Central memory CD4-positive, alpha-beta T cell (primary cell): Measurements from ENCODE around the gene GABARAP.

ENCODE experiments used
- DNase-seq: peaks from one replicate; pipeline ENCODE4 v3.0.0; 2022
- total RNA-seq, 3 experiments: gene quantifications; one replicate each; lab custom pipeline; 2026; lab: John Stamatoyannopoulos, UW

GABARAP gene
- total RNA-seq = 3.1 to 12.9 (median 5.0) reads per million in 3 experiments

DNA sequence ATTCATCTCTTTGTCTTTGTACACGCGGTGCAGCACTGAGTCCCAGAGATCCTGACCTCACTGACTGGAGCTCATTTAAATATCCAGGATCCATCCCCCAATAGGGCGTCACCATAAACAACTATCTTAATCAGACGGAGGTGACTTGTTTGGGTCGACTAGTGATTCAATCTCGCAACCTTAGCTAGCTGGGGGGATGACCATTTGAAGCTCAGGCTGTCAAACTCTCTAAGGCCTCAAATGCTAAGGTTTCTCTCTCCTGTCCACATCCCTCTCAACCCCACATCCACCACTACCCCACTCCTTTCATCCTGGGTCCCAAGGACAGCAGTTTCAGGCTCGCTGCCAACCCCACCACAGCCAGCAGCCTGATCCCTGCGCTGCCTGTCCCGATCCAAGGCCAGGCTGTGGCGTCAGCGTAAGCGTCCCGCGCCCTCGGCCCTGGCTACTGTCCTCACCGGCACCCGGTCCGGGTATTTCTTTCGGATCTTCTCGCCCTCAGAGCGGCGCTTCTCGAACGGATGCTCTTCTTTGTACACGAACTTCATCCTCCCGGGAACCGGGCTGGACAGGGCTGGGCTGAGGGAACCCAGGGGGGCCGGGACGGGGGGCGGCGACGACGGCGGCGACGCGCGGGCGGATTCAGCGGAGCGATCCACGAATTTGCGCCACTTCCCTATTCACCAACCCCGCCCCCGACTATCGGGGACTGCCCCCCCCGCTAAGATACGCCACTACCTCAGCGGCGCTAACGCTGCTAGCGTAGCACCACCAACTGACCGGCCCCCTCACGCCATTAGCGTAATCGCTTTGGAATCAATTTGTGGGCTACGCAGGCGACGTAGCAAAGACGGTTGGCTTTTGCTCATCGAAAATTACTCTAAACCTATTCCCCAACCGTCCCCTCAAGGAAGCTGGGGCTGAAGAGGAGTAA is at the start of gene GABARAP:
Gene GABARAP (minus strand): TSS at position 667 of the 934 bp plus-strand sequence. CDS start 119 bp downstream, at position 548.
- peak; percentile 85 for DNase-seq

DNA sequence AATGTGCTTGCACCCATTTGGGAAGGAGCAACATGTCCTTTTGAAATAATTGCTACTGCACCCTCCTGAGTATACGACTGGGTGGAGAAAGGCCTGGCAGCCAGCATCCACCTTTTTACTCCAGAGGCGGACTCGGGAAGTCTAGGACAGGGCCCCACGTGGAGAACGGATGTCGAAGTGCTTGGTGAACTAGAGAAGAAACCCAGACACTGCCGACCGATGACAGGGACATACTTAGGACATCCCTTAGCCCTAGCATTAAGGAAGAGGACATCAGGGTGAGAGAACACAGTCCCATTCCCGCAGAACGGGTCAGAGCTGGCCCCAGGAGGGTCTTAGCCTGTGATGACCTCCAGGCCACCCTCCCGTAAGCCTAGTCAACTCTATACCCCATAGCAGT is 48.4 kb upstream of the GABARAP start:
- DNase-seq = no peak

DNA sequence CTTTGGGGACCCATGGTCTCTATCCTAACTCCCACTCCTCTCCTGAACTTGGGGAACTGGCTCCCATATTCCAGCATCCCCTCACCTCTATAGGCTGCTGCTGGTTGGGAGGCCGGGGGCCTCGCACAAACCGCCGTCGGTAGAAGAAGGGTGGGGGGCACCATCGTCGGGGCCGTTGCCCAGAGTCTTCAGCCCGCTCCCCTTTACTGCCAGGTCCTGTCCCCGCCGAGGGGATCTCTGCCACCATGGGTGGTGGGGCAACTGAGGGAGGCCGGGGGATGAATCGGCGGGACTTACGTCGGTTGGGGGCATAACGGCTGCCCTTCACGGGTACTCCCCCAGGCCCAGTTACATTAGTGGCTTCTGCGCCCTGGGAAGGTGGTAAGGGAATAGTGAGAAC is 47.9 kb upstream of the GABARAP start:
- no peak for DNase-seq

DNA sequence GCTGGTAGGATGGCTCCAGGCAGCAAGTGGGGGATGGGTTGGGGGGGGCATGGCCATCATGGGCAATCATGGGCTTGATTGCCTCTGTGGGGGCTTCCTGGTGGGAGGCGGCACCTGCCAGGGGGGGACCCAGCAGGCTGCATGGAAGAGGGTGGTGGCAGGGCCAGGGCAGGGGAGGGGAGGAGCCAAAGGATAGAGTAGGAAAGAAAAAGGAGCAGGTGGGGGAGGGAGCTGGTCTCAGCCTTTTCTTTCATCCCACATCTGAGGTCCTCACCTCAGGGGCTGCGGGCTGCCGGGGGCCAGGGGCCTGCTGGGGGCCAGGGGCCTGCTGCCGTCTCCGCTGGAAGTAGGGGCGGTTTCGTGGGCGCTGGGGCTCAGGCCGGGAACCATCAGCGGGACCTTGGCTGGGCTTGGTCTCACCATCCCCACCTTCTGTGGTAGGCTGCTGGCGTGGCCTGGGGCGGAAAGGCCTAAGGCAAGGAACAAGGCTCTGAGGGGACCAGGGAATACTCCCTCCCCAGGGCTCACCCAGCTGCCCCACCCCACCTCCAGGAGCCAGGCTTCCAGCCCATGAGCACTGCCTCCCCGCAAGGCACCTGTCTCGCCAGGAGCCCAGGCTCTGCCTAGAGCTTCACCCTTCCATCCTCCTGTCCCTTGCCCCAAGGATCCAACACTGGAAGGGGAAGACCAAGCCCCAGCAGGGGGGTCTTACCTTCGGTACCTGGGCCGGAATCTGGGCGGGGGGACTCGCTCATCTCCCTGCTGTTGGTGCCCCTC is 47.2 kb upstream of the GABARAP start:
- DNase-seq = no peak

DNA sequence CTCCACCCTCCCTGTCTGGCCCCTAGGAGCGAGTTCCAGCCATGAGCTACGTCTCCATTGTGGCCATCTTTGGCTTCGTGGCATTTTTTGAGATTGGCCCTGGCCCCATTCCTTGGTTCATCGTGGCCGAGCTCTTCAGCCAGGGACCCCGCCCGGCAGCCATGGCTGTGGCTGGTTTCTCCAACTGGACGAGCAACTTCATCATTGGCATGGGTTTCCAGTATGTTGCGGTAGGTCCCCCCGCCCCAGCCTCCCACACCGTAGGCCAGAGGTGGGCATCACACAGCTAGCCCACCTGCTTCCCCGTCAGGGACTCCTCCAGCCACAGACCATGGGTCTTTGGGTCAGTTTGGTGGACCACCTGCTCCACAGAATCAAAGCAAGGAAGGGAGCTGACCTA is 43.4 kb upstream of the GABARAP start:
- no peak for DNase-seq

DNA sequence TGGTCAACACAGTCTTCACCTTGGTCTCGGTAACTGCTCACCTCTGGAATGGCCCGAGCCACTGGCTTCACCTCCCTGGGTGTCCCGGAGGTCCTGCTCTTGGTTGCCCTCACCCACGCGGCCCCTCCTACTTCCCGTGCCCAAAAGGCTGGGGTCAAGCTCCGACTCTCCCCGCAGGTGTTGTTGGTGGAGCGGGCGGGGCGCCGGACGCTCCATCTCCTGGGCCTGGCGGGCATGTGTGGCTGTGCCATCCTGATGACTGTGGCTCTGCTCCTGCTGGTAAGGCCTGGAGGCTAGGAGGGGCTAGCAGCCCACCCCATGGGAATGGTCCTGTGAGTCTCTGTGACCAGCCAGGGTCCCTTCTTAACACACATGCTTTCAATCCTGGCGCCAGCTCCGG is 42.7 kb upstream of the GABARAP start:
- DNase-seq = no peak

DNA sequence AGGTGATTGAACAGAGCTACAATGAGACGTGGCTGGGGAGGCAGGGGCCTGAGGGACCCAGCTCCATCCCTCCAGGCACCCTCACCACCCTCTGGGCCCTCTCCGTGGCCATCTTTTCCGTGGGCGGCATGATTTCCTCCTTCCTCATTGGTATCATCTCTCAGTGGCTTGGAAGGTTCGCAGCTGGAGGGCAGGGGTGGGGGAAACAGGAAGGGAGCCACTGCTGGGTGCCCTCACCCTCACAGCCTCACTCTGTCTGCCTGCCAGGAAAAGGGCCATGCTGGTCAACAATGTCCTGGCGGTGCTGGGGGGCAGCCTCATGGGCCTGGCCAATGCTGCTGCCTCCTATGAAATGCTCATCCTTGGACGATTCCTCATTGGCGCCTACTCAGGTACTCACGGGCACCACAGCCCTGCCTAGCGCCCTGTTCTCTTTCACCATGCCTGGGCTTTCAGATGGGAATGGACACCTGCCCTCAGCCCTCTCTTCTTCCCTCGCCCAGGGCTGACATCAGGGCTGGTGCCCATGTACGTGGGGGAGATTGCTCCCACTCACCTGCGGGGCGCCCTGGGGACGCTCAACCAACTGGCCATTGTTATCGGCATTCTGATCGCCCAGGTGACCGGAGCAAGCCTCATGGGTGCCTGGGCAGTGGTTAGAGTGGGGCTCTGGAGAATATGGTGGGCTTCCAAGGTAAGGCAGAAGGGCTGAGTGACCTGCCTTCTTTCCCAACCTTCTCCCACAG is 41.4 kb upstream of the GABARAP start:
- DNase-seq = no peak

DNA sequence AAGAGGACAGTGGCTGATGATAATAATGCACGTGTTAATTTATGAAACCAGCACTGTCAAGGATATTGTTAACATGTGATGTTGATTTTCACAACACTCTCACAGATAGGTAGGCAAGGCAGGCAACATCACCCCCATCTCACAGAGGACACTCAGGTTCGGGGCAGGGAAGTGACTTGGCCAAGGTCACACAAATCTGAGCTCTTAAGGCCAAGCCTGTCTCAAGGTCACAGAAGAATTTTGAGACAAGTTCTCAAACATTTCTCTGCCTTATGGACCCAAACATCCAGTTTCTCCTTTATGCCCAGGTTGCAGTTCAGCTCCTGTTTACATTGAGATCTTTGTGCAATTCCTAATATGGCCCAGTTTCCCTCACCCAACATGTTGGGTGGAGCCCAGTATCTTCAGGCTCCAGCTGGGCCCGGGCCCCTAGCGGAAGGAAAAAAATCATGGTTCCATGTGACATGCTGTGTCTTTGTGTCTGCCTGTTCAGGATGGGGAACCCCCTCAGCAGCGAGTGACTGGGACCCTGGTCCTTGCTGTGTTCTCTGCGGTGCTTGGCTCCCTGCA is 40.6 kb upstream of the GABARAP start:
- no peak for DNase-seq

DNA sequence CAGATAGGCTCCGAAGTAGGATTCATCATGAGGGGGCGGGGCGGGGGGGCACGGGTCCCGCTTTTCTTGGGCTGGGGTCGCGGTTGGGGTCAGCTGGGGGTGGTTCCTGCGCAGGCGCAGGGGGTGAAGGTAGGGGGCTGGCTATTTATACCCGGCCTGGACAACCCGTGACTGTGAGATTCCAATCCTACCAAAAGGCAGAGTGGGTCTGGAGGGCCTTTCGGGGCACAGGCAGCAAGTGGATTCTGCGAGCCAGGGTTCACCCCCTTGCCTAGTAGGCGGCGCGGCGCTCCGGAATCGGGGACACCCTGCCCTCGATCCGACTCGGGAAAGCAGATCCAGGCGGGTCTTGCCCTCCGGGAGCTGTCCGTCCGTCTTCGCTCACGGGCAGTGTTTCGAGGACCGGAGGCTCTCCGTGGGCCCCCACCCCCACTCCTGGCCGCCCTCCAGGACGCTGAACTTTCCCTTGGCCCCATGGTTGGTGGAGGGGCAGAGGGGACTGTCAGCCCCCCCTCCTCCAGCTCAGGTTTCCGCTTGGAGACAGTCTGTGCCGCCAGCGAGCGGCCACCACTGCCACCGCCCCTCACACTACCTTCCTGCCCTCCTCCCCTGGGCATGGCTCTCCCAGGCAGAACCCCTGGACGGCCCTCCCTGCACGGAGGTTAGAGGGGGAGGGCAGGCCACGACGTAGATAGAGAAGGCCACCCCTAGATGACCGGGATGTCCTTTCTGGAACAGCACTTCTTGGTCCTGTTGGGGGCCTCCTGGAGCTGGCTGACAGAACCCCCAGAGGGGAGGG is 39.9 kb upstream of the GABARAP start:
- DNase-seq = no peak

DNA sequence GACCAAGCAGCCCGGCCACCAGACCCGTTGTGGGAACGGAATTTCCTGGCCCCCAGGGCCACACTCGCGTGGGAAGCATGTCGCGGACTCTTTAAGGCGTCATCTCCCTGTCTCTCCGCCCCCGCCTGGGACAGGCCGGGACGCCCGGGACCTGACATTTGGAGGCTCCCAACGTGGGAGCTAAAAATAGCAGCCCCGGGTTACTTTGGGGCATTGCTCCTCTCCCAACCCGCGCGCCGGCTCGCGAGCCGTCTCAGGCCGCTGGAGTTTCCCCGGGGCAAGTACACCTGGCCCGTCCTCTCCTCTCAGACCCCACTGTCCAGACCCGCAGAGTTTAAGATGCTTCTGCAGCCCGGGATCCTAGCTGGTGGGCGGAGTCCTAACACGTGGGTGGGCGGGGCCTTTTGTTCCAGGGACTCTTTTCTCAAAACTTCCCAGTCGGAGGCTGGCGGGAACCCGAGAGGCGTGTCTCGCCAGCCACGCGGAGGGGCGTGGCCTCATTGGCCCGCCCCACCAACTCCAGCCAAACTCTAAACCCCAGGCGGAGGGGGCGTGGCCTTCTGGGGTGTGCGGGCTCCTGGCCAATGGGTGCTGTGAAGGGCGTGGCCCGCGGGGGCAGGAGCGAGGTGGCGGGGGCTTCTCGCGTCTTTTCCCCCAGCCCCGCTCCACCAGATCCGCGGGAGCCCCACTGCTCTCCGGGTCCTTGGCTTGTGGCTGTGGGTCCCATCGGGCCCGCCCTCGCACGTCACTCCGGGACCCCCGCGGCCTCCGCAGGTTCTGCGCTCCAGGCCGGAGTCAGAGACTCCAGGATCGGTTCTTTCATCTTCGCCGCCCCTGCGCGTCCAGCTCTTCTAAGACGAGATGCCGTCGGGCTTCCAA is 39.1 kb upstream of the GABARAP start, which contains the start of gene SLC2A4:
Gene SLC2A4 (plus strand): TSS at position 645 of the 879 bp plus-strand sequence. CDS start 217 bp downstream, at position 862.
- DNase-seq = peak; percentile 65

DNA sequence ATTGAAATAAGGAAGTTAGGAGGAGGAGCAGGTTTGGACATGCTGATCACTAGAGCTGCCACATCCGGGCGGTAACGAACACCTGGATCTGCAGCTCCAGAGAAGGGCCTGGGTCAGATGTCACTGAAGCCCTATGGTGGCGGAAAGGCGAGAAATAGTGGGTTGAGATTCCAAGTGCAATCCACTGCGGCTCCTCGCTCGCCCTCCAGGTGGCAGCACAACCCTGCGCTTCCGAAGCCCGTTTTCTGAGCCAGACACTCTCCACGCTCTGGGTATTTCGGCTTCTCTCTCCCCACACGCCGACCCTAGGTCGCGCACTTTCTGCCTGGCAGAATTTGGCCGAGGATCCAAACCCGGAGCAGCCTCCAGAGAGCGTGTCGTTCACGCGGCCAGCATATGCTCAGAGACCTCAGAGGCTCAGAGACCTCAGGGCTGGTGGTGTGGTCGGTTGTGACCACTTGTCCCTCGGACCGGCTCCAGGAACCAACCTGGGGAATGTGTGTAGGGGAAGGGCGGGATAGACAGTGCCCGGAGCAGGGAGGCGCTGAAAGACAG is 38.3 kb upstream of the GABARAP start:
- DNase-seq = peak; percentile 81

DNA sequence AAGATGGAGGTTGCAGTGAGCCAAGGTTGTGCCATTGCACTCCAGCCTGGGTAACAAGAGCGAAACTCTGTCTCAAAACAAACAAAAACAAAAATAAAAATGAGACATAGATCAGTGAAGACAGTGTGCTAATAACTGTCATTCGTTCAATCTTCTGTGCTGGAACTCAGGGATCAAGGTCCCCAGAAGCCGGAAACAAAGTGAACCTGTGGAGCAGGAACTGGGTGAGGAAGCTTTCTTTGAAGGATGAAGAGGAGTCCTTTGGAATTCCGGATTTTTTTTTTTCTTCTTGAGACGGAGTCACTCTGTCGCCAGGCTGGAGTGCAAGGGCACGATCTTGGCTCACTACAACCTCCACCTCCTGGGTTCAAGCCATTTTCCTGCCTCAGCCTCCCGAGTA is 37.2 kb upstream of the GABARAP start:
- no peak for DNase-seq

DNA sequence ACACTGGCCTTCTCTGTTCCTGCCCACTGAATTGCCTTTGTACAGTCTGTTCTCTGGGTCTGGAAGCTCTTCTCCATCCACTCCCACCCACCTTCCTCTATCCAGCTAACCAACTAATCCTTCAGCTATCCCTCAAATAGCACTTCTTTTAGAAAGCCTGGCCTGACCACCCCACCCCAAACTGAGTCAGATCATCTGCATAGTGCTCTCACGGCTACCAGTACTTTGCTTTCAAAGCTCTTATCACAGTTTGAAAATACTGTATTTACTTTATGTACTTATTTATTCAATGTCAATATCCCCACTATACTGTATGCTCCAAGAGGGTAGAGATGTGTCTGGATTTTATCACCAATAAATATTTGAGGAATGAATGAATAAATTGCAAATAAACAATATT is 24.5 kb upstream of the GABARAP start:
- DNase-seq = no peak

DNA sequence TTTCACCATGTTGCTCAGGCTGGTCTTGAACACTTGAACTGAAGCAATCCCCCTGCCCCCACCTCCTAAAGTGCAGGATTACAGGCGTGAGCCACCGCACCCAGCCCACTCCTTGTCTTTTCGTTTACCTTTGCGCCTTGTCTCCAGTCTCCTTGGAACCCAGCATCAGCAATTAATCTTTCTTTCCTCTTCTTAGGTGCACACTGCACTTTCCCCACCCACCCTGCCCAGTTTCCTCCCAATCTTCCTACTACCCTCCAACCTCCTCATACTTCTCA is 21.5 kb upstream of the GABARAP start:
- DNase-seq = no peak

DNA sequence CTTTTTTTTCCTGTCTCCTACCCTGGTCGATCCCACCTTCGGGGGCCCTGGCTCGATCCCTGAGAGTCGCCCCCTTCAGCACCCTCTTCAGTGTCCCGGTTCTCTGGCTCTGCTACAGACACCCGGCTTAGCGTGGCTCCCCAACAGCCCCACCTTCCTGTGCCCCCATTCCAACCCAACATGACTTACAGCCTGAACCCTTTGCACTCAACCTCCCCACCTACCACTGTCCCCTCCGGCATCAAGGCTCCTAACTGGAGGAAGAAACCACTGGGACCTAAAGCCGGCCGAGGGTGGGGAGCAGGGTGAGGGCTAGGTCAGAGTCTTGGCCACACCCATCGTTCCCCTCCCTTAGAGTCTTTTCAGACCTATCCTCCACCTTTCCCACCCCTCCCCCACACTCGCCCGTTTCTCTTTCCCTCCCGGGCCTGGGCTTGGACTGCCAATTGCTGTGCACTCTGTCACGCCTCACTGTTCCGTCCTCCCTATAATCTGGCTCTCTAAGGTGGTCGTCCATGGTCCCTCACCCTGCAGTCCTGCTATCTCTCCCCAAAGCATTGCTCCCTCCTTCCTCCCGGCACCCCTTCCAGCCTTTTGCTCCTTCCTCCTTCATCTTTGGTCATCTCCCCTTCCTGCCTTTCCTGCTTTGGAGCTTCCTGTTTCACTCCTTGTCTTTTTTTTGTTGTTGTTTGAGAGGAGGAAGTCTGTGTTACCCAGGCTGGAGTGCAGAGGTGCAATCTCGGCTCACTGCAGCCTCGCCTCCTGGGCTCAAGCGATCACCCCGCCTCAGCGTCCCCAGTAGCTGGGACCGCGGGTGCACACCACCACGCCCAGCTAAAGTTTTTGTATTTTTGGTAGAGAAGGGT is 20.9 kb upstream of the GABARAP start:
- DNase-seq = no peak

DNA sequence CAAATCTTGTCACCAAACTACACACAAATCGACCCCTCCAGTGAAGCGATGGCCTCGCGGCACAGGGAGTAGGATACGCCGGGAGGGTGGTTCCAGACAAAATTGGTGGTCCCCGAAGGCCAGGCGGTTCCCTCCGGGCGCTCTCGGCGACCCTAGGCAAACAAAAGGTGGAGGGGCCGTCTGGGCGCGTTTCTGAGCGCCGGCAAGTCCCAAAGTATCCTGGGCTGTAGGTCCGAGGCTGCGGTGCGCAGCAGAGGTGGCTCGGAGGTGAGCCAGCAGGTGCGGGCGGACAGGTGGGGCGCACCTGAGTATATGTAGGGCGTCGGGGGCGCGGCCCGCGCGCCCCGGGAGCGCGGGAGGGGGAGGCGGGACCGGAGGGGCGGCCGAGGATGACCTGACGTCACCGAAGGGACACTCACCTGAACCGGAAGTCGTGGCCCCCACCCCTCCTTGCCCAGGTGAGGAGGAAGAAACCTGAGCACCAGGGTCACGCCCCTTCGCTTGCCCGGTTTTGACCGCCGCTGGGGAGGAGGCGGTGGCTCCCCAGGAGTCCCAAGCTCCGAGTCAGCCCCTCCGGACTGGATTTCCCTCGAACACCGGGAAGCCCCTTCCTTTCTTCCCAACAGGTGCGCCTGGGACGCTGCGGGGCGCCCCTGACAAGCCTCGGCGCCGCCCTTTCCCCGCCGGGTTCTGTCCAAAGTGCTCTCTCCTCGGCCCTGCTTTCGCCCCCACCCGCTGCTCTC is 20.1 kb upstream of the GABARAP start, which contains the start of gene CLDN7:
Gene CLDN7 (minus strand): TSS at position 287 of the 743 bp plus-strand sequence. CDS start 435 bp downstream, outside the sequence.
- DNase-seq = no peak

DNA sequence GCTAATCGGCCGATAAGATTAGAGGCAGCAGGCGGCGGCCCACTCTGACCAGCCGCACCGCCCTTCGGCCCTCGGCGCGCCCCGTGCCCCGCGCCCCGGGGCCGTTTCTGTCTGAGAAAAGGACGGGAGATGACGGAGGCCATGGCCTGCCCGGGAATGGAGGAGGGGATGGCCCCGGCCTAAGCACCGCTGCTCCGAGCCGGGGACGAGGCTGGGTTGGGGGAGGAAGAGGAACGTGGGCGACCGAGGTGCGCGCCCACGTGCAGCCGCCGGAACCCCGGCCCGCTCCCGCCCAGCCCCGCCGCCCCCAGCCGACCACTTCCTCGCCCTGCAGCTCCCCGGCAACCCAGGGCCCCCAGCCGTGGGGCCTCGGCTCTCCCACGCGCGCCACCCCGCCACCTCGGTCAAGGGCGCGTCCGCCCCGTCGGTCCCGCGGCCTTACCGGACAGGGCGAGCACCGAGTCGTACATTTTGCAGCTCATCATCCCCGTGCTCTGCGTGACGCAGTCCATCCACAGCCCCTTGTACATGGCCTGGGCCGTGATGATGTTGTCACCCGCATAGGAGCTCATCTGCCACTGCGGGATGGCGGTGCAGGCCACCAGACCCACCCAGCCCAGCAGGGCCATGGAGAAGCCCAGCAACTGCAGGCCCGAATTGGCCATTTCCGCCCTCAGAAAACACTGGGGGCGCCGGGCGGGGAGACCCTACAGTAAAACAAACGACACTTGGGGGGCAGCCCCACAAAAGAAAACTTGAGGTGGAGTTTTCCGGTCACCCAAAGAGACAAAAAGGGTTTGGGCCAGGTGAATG is 19.3 kb upstream of the GABARAP start:
- DNase-seq = peak; percentile 17
